Thyroid gland (tissue), 4 donors: ENCODE results near the gene LRRC28. TPM values are rescaled to one million over a fixed set of nuclear protein-coding genes. Genes with fewer than 3 reads are reported as not detected.
A peak's percentile ranks its signal among the peaks of the same experiment; 100 is the strongest.

ENCODE experiments used
- DNase-seq, 2 donors: peaks; one replicate each; pipeline ENCODE4 v3.0.0-alpha.2; 2019
- H3K27ac ChIP-seq, 3 donors: fragments of 200-600 bp; sonication (generic); 1 replicate in 2 of 3; 2 replicates in 1 of 3; pipeline ENCODE4 v1.5.1; 2016 to 2019; ENCODE audit warnings: mild to moderate bottlenecking in 1 of 3, moderate library complexity in 1 of 3
- H3K27me3 ChIP-seq: fragments of 200-600 bp; sonication (generic); one replicate; pipeline ENCODE4 v1.5.1; 2019
- H3K36me3 ChIP-seq, 2 donors: fragments of 200-600 bp; sonication (generic); one replicate each; pipeline ENCODE4 v1.5.1; 2016 to 2019
- H3K4me1 ChIP-seq, 2 donors: fragments of 200-600 bp; sonication (generic); one replicate each; pipeline ENCODE4 v1.5.1; 2017 to 2019
- H3K4me3 ChIP-seq, 3 donors: fragments of 200-600 bp; sonication (generic); replicated peaks in 1 of 3; 1 replicate in 2 of 3; 2 replicates in 1 of 3; pipeline ENCODE4 v1.5.1; 2016; ENCODE audit warnings: mild to moderate bottlenecking in 1 of 3
- H3K9me3 ChIP-seq: fragments of 200-600 bp; sonication (generic); one replicate; pipeline ENCODE4 v1.5.1; 2017
- POLR2A ChIP-seq, 2 donors: fragments of 450-650 bp; IDR thresholded peaks; one replicate each; pipeline ENCODE4 v1.6.1; 2017; ENCODE audit warnings: antibody characterized with exemption in 2 of 2, mild to moderate bottlenecking in 2 of 2, moderate library complexity in 1 of 2
- WGBS, 2 donors: methylation state at CpG; one replicate each; pipeline ENCODE4 v1.1.5; 2017; 5-methylcytosine and 5-hydroxymethylcytosine counted together
- intact Hi-C: fragments of 100-400 bp; cut with DNase I; formaldehyde crosslinking; loops from one replicate; pipeline ENCODE4 v1.15.1; 2023
- total RNA-seq, 4 donors: library from RNA; depleted of rRNA; stranded (reverse); fragments of >200 nt; gene quantifications; one replicate each; pipeline ENCODE4 v1.2.3, GENCODE V29; 2016
- TF ChIP-seq, protein P1 (sequence below), 6 experiments: fragments of 200-600 bp in 3 of 6; fragments of 450-650 bp in 3 of 6; sonication (generic) in 3 of 6; IDR thresholded peaks; one replicate each; pipeline ENCODE4 v1.5.1; 2016 to 2019; ENCODE audit warnings: antibody characterized with exemption in 6 of 6, mild to moderate bottlenecking in 2 of 6, inconsistent platforms in 1 of 6, moderate library complexity in 1 of 6

The LRRC28 gene
- total RNA-seq, 4 donors from 2014 or later: 36.1 to 51.6 (median 44.8) TPM

DNA sequence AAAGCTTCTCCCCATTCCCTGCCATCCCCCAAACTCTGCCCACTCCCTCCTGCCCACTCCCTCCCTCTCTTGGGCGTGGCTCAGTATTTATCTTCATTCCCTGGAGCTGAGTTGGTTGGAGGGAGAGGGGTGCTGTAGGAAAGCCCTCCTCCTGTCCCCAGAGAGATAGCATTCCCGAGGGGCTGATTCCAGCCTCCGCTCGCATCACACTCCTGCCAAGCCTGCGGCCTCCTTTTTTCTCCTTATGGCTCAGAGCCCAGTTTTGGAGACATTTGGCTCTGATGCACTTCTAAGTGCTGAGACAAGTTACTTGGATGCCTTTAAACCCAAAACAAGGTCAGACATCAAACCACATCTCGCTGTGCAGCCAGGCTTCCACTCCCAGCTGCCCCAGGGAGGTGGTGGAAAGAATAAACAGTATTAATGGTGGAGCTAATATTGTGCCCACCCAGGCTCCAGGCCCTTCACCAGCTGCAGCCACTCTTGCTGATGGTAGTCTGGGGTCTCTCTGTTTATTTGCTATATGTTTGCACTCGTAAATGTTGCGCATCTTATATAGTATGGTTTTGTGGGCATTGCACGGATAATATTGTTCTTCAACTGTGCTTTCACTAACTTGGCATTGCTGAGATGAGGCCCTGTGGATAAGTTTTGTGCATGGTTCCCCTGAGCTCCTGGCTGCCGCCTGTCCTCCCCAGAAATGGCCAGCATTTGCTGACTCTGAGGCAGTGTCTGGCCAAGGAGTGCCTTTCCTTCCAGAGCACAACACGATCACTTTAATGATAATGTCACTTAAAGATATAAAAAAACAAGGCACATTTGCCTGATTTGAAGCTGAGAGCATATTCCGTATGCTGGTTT, 157.2 kb downstream of the LRRC28 start:
- Histone ChIP-seq H3K9me3 (no peaks in the 10 kb centered on the region), H3K4me3 (no peak overlapping the region), H3K27me3 (no peaks in the 10 kb centered on the region), H3K4me1 (peaks cover 0 to 14% of the 10 kb centered on the region in 2 donors), H3K27ac (peak overlapping the region in 1 of 3 donors; percentile 5), H3K36me3 (no peaks in the 10 kb centered on the region)
- TF ChIP-seq, protein P1, sequence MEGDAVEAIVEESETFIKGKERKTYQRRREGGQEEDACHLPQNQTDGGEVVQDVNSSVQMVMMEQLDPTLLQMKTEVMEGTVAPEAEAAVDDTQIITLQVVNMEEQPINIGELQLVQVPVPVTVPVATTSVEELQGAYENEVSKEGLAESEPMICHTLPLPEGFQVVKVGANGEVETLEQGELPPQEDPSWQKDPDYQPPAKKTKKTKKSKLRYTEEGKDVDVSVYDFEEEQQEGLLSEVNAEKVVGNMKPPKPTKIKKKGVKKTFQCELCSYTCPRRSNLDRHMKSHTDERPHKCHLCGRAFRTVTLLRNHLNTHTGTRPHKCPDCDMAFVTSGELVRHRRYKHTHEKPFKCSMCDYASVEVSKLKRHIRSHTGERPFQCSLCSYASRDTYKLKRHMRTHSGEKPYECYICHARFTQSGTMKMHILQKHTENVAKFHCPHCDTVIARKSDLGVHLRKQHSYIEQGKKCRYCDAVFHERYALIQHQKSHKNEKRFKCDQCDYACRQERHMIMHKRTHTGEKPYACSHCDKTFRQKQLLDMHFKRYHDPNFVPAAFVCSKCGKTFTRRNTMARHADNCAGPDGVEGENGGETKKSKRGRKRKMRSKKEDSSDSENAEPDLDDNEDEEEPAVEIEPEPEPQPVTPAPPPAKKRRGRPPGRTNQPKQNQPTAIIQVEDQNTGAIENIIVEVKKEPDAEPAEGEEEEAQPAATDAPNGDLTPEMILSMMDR (IDR thresholded peaks at IDR 0.05): no peak
- TF ChIP-seq POLR2A (IDR thresholded peaks at IDR 0.05): no peak
- 48% methylated on average over 12 of the region's 12 CpGs for WGBS, 2 donors
- intact Hi-C loops: no loop called here
- DNase-seq: peak; percentile 15 to 30

DNA sequence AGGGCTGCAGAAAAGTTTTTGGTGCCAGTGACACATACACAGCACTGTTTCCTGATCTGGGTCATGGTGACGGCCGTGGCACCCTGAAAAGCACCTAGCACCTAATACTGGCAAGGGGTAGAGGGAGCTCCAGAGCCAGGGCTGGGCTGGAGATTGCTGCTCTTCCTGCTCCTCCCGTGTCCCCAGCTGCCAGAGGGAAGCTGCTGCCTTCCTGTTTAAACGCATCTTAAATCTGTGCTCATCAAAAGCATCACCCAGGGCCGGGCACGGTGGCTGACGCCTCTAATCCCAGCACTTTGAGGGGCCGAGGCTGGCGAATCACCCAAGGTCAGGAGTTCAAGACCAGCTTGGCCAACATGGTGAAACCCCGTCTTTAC, 157.8 kb downstream of the LRRC28 start:
- TF ChIP-seq, protein P1 (IDR thresholded peaks at IDR 0.05): peak in 3 of 6 experiments; percentile 24 to 39 (median 26)
- no peak for TF ChIP-seq POLR2A (IDR thresholded peaks at IDR 0.05)
- H3K4me1 ChIP-seq: peaks cover 0 to 14% of the 10 kb centered on the region in 2 donors
- intact Hi-C loops: no loop called here
- H3K4me3 ChIP-seq: no peak overlapping the region
- peak overlapping the region in 1 of 3 donors; percentile 5 for H3K27ac ChIP-seq
- 23 to 35% methylated on average over 10 of the region's 10 CpGs for WGBS, 2 donors
- peak; percentile 23 to 27 for DNase-seq
- no peaks in the 10 kb centered on the region for H3K27me3 ChIP-seq
- no peaks in the 10 kb centered on the region for H3K9me3 ChIP-seq
- H3K36me3 ChIP-seq: no peaks in the 10 kb centered on the region

DNA sequence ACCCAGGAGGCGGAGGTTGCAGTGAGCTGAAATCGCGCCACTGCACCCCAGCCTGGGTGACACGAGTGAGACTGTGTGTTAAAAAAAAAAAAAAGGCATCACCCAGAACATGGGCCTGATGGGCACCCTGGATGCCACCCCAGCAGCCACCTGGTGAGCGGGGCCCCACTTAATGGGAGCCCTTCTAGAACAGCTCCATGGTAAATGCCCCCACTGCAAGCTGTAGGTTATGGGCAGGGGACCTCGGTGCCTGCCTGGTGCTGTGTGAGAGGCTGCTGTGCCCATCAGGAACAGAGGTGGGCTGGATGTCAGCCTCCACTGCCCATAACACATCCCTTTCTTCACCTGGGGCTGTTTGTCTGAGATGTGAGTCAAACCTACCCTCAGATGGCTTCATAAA, 158.3 kb downstream of the LRRC28 start:
- Histone ChIP-seq H3K4me1 (peaks cover 0 to 14% of the 10 kb centered on the region in 2 donors), H3K27me3 (no peaks in the 10 kb centered on the region), H3K4me3 (no peak overlapping the region), H3K27ac (no peak overlapping the region), H3K9me3 (no peaks in the 10 kb centered on the region), H3K36me3 (no peaks in the 10 kb centered on the region)
- no peak for DNase-seq
- TF ChIP-seq POLR2A (IDR thresholded peaks at IDR 0.05): no peak
- TF ChIP-seq, protein P1 (IDR thresholded peaks at IDR 0.05): no peak
- intact Hi-C loops: no loop called here
- 94 to 98% methylated on average over 4 to 6 of the region's 6 CpGs for WGBS, 2 donors

DNA sequence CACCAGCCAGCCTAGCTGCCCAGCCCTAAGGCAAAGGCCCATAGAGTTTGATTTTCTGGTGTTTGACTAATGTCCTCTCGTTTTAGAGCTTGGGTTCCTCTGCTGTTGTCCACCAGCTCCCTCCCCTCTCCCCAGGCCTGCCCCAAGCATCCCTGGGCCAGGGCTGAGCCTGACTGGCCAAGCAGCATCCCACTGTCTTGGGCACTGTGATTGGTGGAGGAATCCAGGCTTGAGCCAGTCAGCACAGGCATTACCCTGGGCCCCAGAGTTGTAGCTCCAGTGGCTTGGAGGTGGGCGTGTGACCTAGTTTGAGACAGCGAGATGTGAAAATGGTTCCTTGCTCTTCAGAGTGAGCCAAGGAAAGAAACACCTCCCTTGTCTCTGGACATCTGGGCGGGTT, 159.2 kb downstream of the LRRC28 start:
- Histone ChIP-seq H3K4me1 (peaks cover 0 to 14% of the 10 kb centered on the region in 2 donors), H3K36me3 (no peaks in the 10 kb centered on the region), H3K4me3 (no peak overlapping the region), H3K27ac (no peak overlapping the region), H3K9me3 (no peaks in the 10 kb centered on the region), H3K27me3 (no peaks in the 10 kb centered on the region)
- no peak for DNase-seq
- intact Hi-C loops: no loop called here
- TF ChIP-seq POLR2A (IDR thresholded peaks at IDR 0.05): no peak
- TF ChIP-seq, protein P1 (IDR thresholded peaks at IDR 0.05): no peak
- WGBS, 2 donors: 92 to 98% methylated on average over 4 of the region's 4 CpGs

DNA sequence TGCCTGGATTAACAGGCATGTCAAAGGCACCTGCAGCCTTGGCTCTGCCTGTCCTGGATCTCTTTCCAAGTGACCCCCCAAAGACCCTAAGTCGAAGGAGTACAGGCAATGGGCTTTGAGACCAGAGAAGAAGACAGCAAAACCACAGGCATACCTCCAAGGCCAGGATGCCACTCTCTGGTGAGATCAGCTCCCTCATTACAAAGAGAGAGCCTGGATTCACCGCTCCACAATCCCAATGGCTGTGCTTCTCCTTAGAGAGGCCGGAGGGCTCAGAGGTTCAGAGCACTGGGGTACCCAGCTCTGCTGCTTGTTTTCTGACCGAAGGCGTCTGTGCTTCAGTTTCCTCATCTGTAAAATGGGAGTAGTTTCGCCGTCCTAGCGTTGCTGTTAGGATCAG, 160.0 kb downstream of the LRRC28 start:
- H3K4me1 ChIP-seq: peaks cover 0 to 14% of the 10 kb centered on the region in 2 donors
- no peak overlapping the region for H3K27ac ChIP-seq
- H3K9me3 ChIP-seq: no peaks in the 10 kb centered on the region
- H3K36me3 ChIP-seq: no peaks in the 10 kb centered on the region
- H3K4me3 ChIP-seq: no peak overlapping the region
- TF ChIP-seq POLR2A (IDR thresholded peaks at IDR 0.05): no peak
- TF ChIP-seq, protein P1 (IDR thresholded peaks at IDR 0.05): no peak
- no peaks in the 10 kb centered on the region for H3K27me3 ChIP-seq
- no peak for DNase-seq
- 92 to 99% methylated on average over 8 of the region's 8 CpGs for WGBS, 2 donors
- intact Hi-C loops: no loop called here
